HL-60 (cell line): ENCODE results near the gene MCL1.

Experiments used
- DNase-seq, 2 experiments: peaks; one replicate each; pipeline ENCODE4 v3.0.0-alpha.2; 2010 to 2020; ENCODE audit warnings: low read depth in 1 of 2, low spot score in 1 of 2
- H3K27ac ChIP-seq: fragments of 250-450 bp; sonication (Bioruptor Pico); replicated peaks from 2 replicates; pipeline ENCODE4 v1.5.1; 2020; ENCODE audit warnings: mild to moderate bottlenecking, moderate library complexity
- H3K27me3 ChIP-seq: fragments of 250-450 bp; sonication (Bioruptor Pico); 2 replicates; pipeline ENCODE4 v1.5.1; 2021; ENCODE audit warnings: mild to moderate bottlenecking, moderate library complexity; ENCODE audit not compliant: insufficient read depth, poor library complexity, severe bottlenecking
- H3K4me3 ChIP-seq: replicated peaks from 2 replicates; pipeline ENCODE4 v1.5.1; 2011; ENCODE audit warnings: mild to moderate bottlenecking, control low read depth, low read length; ENCODE audit not compliant: insufficient read depth
- GABPA ChIP-seq: IDR thresholded peaks from 2 replicates; pipeline ENCODE4 v1.6.1; 2012; ENCODE audit warnings: low read depth
- POLR2AphosphoS5 ChIP-seq: IDR thresholded peaks from 2 replicates; pipeline ENCODE4 v1.6.1; 2012; ENCODE audit warnings: low read depth
- TF ChIP-seq, protein P1 (sequence below): IDR thresholded peaks from one replicate; pipeline ENCODE4 v1.5.1; 2011; ENCODE audit warnings: low read length, control low read depth, inconsistent platforms; ENCODE audit not compliant: insufficient read depth
- TF ChIP-seq, protein P2 (sequence below): IDR thresholded peaks from 2 replicates; pipeline ENCODE4 v1.6.1; 2012; ENCODE audit warnings: low read depth; ENCODE audit not compliant: insufficient replicate concordance

The MCL1 gene

DNA sequence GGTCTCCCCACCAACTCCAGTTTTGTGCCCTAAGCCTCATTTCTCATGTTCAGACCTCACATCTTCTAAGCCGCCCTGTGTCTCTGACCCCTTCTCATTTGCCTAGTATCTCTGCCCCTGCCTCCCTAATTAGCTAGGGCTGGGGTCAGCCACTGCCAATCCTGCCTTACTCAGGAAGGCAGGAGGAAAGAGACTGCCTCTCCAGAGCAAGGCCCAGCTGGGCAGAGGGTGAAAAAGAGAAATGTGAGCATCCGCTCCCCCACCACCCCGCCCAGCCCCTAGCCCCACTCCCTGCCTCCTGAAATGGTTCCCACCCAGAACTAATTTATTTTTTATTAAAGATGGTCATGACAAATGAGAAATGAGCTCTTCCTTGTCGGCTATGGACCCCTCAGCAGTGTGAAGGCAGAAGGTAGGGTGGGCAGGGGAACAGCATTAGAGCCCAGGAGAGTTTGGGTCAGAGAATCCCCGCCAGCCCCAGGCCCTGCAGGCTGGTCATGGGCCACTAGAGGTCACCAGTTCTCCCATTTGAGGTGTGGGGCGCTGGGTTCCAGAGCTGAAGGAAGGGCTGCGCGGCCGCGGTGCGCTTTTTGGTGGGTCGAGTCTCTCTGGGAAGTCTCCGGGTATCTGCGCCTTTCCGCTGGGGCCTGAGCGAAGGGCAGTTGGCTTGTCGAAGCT is 18.7 kb downstream of the MCL1 start:
- TF ChIP-seq, protein P1, sequence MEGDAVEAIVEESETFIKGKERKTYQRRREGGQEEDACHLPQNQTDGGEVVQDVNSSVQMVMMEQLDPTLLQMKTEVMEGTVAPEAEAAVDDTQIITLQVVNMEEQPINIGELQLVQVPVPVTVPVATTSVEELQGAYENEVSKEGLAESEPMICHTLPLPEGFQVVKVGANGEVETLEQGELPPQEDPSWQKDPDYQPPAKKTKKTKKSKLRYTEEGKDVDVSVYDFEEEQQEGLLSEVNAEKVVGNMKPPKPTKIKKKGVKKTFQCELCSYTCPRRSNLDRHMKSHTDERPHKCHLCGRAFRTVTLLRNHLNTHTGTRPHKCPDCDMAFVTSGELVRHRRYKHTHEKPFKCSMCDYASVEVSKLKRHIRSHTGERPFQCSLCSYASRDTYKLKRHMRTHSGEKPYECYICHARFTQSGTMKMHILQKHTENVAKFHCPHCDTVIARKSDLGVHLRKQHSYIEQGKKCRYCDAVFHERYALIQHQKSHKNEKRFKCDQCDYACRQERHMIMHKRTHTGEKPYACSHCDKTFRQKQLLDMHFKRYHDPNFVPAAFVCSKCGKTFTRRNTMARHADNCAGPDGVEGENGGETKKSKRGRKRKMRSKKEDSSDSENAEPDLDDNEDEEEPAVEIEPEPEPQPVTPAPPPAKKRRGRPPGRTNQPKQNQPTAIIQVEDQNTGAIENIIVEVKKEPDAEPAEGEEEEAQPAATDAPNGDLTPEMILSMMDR, result peak; percentile 80
- no peak for TF ChIP-seq POLR2AphosphoS5
- Histone ChIP-seq H3K4me3 (peak overlapping the region; percentile 58), H3K27me3 (no peaks in the 10 kb centered on the region), H3K27ac (peak overlapping the region; percentile 49)
- DNase-seq, result peak in 1 of 2 experiments; percentile 86

DNA sequence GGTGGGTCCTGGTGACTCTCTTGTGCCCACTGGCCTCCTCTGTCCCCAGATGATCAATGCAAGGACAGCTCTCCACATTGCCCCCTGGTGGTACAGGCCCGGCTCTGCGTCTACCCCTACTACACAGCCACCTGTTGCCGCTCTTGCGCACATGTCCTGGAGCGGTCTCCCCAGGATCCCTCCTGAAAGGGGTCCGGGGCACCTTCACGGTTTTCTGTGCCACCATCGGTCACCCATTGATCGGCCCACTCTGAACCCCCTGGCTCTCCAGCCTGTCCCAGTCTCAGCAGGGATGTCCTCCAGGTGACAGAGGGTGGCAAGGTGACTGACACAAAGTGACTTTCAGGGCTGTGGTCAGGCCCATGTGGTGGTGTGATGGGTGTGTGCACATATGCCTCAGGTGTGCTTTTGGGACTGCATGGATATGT is 19.4 kb downstream of the MCL1 start:
- no peak overlapping the region for H3K27ac ChIP-seq
- DNase-seq, result peak in 1 of 2 experiments; percentile 73
- H3K27me3 ChIP-seq, result no peaks in the 10 kb centered on the region
- H3K4me3 ChIP-seq, result no peak overlapping the region
- TF ChIP-seq, protein P1, result peak; percentile 94
- TF ChIP-seq POLR2AphosphoS5, result no peak

DNA sequence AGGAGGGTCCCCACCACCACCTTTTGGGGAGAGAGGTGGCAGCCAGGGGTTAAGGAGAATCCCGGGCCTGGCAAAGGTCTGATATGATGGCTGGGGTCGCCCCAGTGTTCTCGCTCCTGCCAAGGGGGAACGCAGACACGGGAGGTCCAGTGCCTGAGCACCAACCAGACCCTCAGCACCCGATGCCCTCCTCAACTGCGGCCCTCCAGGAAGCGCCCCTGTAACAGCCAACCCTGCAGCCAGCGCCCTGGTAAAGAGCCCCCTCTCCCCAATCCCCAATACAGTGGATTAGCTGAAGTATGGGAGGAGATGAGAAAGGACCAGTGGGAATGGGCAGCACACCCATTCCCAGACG is 19.8 kb downstream of the MCL1 start:
- H3K4me3 ChIP-seq, result no peak overlapping the region
- H3K27ac ChIP-seq, result no peak overlapping the region
- no peak for TF ChIP-seq GABPA
- TF ChIP-seq, protein P2, sequence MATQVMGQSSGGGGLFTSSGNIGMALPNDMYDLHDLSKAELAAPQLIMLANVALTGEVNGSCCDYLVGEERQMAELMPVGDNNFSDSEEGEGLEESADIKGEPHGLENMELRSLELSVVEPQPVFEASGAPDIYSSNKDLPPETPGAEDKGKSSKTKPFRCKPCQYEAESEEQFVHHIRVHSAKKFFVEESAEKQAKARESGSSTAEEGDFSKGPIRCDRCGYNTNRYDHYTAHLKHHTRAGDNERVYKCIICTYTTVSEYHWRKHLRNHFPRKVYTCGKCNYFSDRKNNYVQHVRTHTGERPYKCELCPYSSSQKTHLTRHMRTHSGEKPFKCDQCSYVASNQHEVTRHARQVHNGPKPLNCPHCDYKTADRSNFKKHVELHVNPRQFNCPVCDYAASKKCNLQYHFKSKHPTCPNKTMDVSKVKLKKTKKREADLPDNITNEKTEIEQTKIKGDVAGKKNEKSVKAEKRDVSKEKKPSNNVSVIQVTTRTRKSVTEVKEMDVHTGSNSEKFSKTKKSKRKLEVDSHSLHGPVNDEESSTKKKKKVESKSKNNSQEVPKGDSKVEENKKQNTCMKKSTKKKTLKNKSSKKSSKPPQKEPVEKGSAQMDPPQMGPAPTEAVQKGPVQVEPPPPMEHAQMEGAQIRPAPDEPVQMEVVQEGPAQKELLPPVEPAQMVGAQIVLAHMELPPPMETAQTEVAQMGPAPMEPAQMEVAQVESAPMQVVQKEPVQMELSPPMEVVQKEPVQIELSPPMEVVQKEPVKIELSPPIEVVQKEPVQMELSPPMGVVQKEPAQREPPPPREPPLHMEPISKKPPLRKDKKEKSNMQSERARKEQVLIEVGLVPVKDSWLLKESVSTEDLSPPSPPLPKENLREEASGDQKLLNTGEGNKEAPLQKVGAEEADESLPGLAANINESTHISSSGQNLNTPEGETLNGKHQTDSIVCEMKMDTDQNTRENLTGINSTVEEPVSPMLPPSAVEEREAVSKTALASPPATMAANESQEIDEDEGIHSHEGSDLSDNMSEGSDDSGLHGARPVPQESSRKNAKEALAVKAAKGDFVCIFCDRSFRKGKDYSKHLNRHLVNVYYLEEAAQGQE, result no peak
- TF ChIP-seq, protein P1, result no peak
- no peak for TF ChIP-seq POLR2AphosphoS5
- no peak for DNase-seq
- H3K27me3 ChIP-seq, result no peaks in the 10 kb centered on the region

DNA sequence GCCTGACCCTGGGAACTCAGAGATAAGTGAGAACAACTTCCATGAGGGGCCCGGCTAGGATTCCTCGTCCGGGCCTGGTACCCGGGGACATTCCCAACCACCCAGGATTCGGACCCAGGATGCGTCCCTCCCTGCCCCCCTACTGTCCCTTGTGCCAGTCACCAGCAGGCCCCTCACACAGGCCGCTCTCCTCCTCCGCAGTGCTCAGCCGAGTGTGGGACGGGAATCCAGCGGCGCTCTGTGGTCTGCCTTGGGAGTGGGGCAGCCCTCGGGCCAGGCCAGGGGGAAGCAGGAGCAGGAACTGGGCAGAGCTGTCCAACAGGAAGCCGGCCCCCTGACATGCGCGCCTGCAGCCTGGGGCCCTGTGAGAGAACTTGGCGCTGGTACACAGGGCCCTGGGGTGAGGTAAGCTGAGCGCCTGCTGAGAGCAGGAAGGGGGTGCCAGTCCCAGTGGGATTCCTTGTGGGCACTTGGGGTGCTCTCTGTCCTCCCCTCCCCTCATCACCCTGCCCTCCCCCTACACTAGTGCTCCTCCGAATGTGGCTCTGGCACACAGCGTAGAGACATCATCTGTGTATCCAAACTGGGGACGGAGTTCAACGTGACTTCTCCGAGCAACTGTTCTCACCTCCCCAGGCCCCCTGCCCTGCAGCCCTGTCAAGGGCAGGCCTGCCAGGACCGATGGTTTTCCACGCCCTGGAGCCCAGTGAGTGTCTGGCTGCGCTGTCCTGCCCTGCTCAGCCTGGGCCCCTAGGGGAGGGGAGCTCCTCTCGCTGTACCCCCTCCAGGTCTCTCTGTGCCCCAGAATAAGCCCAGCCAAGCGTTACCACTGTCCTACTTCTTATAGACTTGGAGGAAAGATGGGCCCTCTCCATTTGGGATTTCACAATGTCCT is 20.4 kb downstream of the MCL1 start:
- Histone ChIP-seq H3K27me3 (no peaks in the 10 kb centered on the region), H3K4me3 (no peak overlapping the region), H3K27ac (no peak overlapping the region)
- DNase-seq, result no peak
- TF ChIP-seq, protein P1, result no peak
- no peak for TF ChIP-seq POLR2AphosphoS5
